HG03064 (cell line): ENCODE measurements around the gene ROM1.
A peak's percentile ranks its signal among the peaks of the same experiment; 100 is the strongest.
"Not testable (repeated sequence)": the region's sequence is repeated elsewhere in the genome, so short reads cannot be mapped to it uniquely, and the experiment has no call there.

Experiments
- ATAC-seq: cut with Tn5 transposase; IDR thresholded peaks from one replicate; pipeline ENCODE4 v1.9.1; 2021; ENCODE audit warnings: low read depth; ENCODE audit not compliant: unreplicated experiment

ROM1 gene

GRCh38 chr11:62607714-62608113 is 5.3 kb upstream of the ROM1 start:
- no peak for ATAC-seq

DNA sequence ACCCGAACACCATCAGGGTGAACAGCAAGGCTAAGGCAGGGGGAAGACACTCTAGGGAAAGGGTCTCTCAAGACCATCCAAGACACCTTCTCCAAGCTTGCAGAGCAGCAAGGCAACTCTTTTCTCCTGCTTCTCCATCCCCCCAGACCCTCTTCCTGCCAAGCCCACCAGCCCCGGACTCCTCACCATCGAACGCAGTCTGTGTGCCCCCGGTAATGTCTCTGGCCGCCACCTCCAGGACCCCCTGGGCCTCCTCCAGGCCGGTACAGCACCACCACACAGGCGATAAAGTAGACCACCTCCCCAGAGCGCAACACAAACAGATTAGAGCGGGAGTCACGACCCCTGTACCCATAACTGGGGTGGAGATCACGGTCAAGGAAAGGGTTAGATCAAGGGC is 4.3 kb upstream of the ROM1 start:
- no peak for ATAC-seq

- no peak for ATAC-seq
These were observed 2.7 kb upstream of the ROM1 start for GRCh38 chr11:62610403-62610802.

DNA sequence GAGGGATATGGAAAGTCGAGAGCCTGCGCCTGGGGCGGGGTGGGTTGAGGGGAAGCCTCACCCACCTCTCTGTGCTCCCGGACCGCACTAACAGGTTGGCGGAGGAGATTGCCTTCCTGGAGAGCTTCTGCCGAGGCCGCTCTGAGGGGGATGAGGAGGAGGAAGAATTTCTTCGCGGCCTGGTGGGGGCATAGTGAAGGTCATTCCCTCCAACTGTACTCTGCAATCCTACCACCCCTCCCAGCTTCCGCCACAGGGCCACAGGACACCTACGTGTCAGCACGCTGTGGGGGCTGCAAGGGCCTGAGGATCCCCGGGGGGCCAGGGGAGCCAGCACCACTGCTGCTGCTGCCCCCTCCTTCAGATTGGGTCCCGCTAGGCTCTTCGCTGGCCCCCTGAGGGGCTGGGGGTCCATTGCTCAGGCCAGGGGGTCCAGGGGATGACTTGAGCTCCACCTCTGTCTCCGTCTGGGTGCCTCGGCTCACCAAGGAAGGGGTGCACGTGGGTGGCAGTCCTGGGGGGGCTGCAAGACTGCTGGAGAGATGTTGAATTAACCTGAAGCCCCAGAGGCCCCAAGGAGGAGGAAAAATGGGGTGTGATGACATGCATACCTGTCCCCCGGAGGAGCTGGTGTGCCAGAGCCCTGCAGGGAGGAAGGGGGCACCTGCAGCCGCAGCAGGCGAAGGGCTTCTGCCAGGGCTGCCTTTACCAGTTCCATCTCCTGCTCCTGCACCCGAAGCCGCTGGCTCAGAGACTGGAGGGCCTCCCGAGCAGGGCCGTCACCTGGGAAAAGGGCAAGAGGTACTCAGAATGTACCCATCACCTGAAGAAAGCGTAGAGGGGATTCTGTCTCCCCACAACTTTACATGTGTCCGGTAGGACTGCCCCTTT is 2.0 kb upstream of the ROM1 start:
- ATAC-seq: no peak

DNA sequence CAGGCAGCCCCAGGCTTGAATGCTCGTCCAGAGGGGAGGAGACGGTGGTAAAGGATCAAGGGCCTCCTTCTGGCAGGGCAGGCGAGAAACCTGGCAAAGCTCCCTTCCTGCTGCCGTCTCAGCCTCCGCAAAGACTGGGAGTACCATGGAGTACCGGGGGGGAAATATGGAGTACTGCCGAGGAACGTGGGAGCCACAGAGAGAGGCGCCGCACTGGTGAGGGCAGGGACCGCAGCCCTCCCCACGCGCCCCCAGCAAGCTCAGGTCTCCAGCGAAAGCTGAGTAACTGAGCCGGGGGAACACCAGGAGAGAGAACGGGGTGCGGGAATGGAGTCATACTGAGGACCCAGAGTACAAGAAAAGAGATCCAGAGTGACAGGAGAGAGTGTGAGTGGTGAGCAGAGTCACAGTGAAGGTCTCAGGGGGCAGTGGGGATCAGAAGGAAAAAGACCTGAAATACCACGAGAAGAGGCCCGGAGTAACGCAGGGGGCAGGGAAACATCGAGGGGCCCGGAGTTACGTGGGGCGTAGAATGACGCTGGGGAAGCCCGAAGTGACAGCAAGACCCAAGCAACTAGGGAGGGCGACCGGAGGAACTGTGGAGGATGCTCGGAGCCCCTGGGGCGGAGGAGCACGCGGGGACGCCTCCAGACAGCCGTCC is 1.2 kb upstream of the ROM1 start:
- ATAC-seq: no peak

DNA sequence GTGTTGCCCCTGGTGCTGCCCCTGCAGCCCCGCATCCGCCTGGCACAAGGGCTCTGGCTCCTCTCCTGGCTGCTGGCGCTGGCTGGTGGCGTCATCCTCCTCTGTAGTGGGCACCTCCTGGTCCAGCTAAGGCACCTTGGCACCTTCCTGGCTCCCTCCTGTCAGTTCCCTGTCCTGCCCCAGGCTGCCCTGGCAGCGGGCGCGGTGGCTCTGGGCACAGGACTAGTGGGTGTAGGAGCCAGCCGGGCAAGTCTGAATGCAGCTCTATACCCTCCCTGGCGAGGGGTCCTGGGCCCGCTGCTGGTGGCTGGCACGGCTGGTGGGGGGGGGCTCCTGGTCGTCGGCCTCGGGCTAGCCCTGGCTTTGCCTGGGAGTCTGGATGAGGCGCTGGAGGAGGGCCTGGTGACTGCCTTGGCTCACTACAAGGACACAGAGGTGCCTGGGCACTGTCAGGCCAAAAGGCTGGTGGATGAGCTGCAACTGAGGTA is 278 bp downstream of the ROM1 start:
- ATAC-seq: no peak

- no peak for ATAC-seq
These were observed 1.2 kb downstream of the ROM1 start for GRCh38 chr11:62614275-62614674.

- no peak for ATAC-seq
These were observed 2.5 kb downstream of the ROM1 start for GRCh38 chr11:62615521-62615920.

DNA sequence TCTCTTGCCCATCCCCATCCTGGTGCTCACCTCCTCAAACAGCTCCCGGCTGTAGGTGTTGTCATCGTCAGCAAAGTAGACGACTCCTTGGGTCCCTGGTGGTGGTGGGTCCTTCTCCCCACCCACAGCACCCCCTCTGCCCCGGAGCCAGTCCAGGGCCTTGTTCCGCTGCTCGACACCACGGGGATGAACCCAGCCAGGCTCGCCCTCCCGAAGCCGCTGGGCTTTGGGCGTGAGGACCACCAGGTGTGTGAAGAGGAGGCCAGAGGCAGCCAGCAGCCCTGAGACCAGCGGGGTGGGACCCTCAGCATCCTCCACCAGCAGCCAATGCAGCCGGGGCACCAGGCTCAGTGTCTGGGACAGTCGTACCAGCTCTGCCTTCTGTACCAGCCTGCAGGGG is 3.9 kb downstream of the ROM1 start:
- not testable (repeated sequence) for ATAC-seq

DNA sequence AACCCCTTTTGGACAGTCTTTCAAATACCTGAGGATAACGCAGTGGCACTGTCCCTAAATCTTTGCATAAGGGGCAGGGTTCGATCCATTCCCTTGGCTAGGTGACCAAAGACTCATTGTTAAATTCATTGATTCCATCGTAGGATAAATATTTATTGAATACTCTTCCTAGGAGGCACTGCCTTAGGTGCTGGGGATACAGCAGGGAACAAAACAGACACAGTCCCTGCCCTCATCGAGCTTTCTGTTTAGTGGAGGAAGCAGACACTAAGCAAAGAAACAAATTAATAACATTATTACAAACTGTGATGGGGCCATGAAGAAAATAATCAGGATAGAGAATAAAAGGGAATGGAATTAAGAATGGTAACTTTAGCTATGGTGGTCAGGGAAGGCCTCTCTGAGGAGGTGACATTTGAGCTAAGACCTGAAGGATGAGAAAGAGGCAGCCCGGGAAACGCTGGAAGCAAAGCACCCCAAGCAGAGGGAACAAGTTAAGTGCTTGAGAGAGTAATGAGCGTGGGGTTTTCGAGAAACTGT is 8.0 kb downstream of the ROM1 start:
- ATAC-seq: no peak

DNA sequence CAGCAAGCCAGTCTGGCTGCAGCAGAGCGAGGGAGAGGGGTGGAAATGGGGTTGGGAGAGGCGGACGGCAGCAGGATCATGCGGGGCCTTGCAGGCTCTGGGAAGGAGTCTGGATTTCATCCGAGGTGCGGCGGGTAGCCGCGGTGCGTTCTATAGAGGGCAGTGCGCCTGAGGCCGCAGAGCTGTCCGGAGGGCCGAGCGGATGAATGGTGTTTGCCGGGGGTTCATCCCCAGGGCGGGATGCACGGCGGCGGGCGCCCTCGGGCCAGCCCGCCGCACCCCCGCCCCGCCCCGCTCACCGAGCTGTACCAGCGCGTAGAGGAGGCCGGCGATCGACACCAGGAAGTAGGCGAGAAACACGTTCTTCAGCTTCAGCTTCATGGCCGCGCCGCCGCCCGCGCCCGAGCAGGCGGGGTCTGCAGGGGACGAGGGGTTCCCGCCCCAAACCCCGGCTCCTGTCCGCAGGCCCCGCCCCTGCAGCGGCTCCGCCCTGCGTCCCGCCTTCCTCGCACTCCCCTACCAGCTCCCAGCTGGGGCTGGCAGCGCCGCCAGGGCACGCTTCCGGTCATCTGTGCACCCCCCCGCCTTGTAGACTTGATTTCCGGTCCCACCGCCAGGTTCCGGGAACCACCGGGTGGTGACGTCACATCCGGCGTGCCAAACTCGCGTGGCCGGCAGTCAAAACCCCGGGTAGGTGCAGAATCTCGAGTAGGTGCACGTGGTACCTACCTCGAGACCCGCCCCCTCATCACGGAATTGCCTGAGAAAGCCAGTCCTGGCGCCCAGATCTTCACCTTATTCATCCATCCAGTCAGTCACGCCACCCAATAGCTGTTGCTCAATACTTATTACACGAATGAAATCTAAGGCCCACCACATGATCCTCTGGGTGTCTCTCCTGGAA is 8.8 kb downstream of the ROM1 start, which contains the start of gene B3GAT3:
B3GAT3 (minus strand) TSS at position 420 of the 904 bp plus-strand sequence; CDS start at position 381, 39 bp downstream.
- ATAC-seq: peak; percentile 80

GRCh38 chr11:62622476-62623089 is 9.5 kb downstream of the ROM1 start:
- ATAC-seq: no peak

DNA sequence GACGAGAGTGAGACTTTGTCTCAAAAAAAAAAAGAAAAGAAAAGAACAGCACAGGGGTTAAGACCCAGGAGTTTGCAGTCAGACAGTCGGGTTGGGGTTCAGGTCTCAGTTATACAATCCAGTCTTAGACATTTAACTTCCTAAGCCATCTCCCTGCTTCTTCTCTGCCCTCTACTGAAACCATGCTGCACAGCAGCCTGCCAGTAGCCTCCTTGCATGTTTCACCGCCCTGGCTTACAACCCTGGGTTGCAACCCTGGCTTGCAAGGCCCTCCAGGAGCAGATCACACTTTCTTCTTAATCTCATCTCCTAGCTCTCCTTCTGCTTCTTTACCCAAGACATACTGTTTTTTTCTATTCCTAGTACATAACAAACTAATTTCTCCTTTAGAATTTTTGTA is 14.7 kb downstream of the ROM1 start:
- ATAC-seq: no peak

GRCh38 chr11:62632492-62632891 is 19.4 kb downstream of the ROM1 start:
- no peak for ATAC-seq

DNA sequence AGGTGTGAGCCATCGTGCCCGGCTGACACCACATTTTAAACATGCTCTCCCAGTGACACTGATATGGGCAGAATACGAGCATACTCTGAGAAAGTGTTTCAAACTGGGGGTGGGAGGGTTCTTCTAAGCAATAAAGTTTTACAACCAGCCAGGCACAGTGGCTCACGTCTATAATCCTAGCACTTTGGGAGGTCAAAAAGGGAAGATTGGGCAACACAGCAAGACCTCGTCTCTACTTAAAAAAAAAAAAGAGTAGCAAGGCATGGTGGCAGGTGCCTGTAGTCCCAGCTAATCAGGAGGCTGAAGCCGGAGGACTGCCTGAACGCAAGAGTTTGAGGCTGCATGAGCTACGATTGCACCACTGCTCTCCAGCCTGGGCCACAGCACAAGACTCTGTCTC is 31.2 kb downstream of the ROM1 start:
- no peak for ATAC-seq

DNA sequence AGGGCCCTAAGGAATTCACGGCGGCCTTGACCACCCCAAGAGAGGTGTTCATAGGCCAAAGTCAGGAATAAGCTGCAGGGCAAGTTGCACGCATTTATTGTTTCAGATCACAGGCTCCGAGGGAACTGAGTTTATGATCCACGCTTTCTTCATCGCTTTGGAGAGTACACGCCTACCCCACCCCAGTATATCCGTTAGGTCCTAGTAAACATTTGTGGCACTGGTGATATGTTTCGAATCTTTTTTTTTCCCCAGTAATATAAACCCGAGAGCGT is 32.6 kb downstream of the ROM1 start:
- ATAC-seq: no peak

DNA sequence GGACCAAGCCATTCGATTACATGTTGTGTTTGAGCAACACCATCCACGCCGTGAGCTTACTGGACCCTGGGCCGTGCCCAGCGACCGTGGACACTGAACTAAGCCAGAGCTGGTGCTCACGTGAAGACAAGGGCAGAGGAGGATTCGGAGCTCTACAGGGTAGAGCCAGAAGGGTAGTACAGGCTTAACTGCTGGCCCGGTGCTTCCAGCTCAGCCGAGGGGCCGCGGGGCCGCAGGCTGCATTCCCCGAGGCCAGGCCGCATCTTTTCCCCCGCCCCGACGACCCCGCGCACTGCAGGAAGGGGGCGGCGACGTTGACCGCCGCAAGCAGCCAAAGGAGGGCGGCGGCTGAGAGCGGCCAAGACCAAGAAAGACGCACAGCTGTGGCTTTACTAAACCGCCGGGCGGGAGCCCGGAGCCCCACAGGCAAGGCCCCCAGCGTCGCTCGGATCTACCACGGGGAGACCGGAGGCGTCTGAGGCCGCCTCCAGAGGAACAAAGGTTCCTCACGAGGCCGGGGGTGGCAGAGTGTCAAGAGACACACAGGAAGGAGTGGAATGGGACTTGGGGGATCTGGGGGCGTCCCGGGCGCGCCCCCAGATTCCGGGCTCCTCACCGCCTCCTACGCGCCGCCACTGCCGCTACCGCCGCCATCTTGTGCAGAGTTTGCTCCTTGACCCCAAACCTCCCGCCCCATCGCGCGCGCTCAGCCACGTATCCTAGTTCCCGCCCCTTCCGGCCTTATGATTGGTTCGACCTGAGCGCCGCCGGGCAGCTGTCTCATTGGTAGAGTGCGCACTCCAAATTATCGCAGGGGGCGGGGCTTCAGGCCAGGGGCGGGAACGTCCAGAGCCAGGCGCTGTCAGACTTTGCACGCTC is 33.1 kb downstream of the ROM1 start, which contains the start of gene GANAB:
GANAB (minus strand) TSS at position 668 of the 879 bp plus-strand sequence; CDS start at position 654, 14 bp downstream.
- peak; percentile 84 for ATAC-seq

DNA sequence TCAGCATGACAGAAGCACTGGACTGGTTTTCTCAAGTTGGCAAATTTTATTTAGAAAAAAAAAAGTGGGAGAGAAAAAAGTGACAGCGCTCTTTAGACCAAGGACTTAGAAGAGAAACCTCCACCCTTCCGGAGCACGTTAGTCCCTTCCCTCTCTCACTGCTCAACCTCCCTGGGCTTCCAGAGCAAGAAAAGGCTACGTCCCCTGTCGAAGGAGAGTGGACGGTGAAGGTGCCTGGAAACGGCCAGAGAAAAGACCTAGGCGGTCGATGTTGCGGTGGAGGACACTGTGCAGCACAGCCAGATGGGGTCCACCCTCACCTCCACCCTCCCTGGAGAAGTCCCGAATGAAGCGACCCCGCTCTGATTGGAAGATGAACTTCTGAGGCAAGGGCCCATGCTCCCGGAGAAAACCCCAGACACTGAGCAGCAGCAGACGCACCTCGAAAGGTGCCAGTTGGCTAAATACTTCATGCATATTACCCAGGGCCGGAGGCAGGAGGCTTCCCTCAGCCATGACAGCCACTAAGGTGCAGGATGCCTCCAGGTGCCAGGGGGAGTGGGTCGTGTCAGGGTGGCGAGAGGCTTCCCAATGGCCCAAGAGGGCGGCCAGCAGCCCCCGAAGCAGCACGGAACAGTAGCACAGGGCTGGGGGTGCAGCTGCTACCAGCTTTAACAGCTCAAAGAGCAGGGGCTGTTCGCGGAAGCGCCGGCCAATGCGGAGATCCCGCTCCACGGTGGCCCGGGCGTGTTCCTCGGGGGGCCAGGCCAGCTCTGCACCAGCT is 34.0 kb downstream of the ROM1 start:
- ATAC-seq: no peak
